Left forelimb (tissue), 1 donor: ENCODE measurements around the gene ZNF639.
"Not testable (repeated sequence)": the region's sequence is repeated elsewhere in the genome, so short reads cannot be mapped to it uniquely, and the experiment has no call there.

Experiments
- DNase-seq: peaks from one replicate; pipeline ENCODE4 v3.0.0-alpha.2; 2018; ENCODE audit warnings: low spot score

ZNF639 gene

DNA sequence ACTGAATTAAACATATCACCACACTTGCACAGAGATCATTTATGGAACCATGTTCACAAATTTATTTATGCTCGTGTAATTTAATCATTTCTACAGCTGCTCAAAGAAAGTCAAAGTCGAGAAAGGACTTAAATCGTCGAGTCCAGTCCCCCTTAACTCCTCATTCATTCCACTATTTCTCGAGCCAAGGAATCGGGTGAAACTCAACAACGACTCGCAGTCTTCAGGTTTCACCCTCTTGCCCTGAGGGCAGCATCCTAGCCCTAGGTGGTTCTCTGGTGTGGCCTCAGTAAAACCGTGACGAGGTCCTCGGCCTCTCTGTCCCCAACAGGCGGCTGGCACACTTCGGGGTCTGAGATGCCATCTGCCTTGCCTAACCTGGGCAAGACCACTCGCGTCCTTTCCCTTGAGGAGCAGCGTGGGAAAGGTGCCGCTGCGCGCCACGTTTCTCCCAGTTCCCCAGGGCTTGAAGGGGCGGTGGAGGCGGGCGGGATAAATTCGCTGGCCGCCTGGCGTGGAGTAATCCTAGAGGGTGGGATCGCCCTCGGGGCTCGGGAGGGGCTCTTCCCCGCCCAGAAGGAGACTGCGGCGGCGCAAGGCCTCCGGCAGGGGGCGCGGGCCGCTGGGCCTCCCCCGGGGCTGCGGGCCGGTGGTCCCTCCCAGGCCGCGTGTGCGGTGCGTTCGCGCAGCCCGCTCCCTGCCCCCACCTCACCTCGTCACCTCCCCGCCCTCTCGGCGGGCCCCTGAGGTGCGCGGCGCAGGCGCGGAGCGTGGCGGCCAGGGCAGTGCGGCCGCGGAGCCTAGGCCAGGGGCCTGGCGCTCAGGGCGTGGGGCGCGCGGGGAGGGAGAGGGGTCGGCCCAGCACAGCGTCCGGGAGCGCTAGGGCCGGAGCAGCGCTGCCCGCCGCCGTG is at the start of gene ZNF639:
Gene ZNF639, plus strand, starts transcription at position 746 of the 911 bp plus-strand sequence. CDS start 5,263 bp downstream, outside the sequence.
- DNase-seq = peak; percentile 91

DNA sequence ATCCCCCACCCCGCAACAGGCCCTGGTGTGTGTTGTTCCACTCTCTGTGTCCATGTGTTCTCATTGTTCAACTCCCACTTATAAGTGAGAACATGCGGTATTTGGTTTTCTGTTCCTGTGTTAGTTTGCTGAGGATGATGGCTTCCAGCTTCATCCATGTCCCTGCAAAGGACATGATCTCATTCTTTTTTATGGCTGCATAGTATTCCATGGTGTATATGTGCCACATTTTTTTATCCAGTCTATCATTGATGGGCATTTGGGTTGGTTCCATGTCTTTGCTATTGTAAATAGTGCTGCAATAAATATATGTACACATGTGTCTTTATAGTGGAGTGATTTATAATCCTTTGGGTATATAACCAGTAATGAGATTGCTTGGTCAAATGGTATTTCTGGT is 48.4 kb upstream of the ZNF639 start:
- not testable (repeated sequence) for DNase-seq

DNA sequence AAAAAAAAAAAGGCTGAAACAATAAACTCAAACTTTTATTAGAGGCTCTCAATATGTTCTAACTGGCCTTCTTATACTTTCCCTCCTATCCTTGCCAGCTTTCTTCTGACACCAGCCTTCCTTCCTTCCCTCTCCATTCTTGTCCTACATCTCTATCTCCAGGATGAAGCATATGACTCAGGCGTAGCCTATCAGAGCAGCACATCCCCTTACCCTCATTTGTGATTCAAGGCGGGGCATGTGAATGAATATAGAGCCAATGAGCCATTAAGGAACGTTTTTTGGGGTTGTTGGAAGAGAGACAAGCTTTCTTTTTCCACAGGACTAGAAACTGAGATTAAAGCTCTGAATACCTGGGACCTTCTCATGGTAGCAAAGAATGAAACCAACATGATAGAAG is 46.8 kb upstream of the ZNF639 start:
- DNase-seq = no peak

DNA sequence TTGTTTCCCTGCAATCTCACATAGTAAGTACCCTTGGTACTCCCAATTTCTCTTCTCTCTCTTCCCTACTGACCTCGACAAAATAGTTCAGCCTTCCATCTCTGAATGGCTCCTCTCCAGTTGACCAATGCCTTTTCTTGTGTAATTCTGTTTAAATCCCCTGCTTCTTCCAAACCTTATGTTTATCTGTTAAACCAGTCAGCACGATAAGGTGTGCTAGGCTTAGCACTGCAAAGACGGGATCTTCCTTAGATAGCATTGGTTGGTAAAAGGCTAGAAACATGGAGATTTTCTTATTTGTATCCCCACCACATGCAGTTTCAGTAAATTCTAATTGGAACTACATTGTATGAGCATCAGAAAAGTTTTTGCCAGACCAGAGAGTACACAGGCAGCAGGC is 46.1 kb upstream of the ZNF639 start:
- DNase-seq = no peak

- no peak for DNase-seq
Measured at GRCh38 chr3:179278151-179278550, 44.7 kb upstream of the ZNF639 start.

DNA sequence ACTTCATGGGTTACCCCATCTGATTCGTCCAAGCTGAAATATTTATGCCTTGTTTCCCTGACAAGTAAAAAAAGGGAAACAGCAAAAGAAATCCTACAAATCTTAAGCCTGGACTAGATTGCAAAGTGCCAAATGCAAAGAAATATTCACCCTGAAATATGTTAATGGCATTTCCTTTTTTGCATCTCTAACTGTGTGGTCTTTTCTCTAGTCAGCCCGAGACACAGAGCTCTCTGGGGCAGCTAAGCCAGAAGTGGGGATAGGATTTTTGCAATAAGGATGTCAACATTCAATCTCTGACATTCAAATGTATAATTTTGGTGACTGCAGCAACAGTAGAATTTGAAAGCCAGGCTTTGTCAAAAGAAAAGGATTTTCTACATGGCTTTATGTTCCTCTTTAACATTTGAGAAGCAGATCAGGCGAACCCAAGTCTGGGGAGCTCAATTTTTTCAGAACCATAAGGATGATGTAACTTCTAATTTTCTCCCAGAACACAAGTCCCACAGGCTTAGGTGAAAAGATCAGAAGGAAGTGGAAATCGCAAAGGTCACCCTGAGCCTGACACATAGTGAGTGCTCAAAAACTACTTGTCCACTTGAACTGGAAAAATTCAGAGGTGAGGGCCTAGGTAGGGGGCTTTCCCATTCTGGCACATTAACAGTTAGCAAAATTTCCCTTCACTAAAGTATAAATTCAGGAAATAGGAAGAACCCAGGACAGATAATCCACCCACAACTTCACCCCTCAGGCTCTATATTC is 43.7 kb upstream of the ZNF639 start:
- DNase-seq = no peak

DNA sequence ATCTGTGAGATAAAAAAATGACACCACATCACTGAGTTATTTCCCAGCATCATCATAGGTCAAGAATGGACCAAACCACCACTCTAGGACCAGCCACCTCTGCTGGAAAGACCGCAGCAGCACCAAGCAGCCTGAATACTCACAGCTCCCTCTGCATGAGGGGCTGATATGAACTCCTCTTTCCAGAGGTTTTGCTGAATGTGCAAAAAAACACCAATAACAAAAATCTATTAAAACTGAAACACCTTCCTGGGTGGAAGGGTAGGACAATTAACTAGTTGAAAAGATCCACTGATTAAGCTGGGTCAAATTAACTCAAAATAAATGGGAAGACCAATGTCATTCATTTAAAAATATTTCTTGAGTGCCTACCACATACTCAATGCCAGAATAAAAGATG is 43.0 kb upstream of the ZNF639 start:
- no peak for DNase-seq

GRCh38 chr3:179281825-179282224 is 41.0 kb upstream of the ZNF639 start:
- DNase-seq = no peak

DNA sequence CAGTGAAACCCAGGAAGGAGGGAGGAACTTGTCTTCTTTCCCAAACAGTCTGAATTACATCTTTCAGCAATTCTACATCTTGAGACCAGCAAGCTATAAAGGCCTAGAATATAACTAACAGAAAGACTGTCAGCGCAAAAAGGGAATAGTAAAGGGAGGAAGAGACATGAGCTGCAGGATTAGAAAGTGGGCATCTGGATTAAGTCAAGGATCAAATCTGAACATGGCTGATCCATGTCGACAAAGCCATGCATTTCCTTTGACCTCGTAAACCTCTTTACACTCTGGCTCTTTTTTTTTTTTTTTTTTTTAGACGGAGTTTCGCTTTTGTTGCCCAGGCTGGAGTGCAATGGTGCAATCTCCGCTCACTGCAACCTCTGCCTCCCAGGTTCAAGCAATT is 36.5 kb upstream of the ZNF639 start:
- no peak for DNase-seq

DNA sequence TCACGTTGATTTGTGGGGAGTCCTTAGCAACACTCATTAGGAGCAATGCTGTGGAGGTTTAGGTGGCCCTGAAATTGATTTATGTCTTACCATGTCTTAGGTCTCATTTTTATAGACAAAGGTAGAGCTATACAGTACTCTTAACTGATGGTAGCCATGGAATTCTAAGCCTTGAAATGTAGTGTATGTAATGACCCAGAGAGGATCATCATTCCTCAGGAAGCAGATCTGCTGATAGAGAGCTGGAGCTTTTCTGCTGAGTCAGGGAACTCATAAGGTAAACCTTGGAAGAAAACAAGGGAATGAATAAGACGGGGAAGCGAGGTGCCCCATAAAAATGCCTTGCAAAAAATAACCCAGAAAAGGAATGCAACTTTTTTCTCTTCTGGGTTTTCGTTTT is 34.0 kb upstream of the ZNF639 start:
- no peak for DNase-seq

DNA sequence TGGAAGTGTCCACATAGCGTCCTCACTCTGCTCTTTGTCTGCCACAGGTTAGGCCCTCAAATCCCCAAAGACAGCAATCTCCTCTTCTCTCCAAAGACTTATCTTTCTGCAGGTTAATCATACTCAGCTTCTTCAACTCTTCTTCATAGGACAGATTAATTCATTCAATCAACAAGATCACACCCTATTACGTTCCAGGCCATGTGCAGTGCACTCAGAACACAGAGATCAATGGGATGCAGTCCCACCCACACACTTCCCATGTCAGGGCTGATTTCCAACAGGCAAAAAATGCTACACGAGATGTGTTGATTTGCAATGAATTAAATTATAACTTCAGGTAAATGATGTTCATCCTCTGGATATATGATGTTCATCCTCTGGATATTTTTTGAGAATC is 33.5 kb upstream of the ZNF639 start:
- no peak for DNase-seq

DNA sequence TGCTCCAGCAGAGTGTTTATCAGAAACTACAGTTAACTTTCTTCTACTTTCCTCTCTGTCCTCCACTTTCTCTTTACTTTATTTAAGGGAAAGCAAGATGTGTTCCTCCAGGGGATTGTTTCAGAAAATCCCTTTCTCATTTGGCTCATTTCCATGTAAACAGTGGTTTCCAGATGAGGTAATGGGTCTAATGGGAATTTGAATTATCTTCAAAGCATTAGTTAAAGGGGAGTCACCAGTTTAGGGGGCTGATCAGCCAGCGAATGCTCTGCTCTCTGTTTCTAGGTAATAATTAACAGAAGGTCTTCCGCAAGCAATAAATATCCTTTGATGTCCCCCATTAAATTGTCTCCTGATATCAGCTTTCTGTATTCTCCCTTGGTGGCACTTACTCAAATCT is 30.4 kb upstream of the ZNF639 start:
- DNase-seq = no peak

GRCh38 chr3:179297971-179298725 is 24.7 kb upstream of the ZNF639 start:
- DNase-seq = no peak

GRCh38 chr3:179299316-179299715 is 23.5 kb upstream of the ZNF639 start:
- no peak for DNase-seq

GRCh38 chr3:179299999-179300613 is 22.7 kb upstream of the ZNF639 start:
- no peak for DNase-seq

GRCh38 chr3:179301645-179302044 is 21.2 kb upstream of the ZNF639 start:
- no peak for DNase-seq

GRCh38 chr3:179302111-179302510 is 20.7 kb upstream of the ZNF639 start:
- no peak for DNase-seq

DNA sequence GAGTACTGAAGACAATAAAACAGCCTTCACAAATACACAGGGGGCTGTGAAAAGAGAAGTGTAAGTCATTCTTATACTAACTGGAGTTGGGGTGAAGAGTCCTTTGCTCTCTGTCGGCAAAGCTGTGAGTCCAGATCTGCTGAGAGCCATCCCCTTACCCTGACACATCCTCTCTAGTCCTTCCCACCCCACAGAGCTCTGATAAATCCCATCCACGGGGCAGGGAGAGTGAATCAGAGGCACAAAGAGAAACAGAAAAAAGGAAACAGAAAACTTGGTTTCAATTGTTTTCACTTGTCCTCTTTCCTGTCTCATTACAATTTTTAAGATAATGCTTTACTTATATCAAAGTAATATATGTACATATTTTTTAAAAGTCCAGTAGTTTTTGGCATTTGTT is 18.2 kb upstream of the ZNF639 start:
- no peak for DNase-seq

- DNase-seq = not testable (repeated sequence)
Measured at GRCh38 chr3:179307362-179307761, 15.5 kb upstream of the ZNF639 start.

- no peak for DNase-seq
Measured at GRCh38 chr3:179308001-179308400, 14.8 kb upstream of the ZNF639 start.

DNA sequence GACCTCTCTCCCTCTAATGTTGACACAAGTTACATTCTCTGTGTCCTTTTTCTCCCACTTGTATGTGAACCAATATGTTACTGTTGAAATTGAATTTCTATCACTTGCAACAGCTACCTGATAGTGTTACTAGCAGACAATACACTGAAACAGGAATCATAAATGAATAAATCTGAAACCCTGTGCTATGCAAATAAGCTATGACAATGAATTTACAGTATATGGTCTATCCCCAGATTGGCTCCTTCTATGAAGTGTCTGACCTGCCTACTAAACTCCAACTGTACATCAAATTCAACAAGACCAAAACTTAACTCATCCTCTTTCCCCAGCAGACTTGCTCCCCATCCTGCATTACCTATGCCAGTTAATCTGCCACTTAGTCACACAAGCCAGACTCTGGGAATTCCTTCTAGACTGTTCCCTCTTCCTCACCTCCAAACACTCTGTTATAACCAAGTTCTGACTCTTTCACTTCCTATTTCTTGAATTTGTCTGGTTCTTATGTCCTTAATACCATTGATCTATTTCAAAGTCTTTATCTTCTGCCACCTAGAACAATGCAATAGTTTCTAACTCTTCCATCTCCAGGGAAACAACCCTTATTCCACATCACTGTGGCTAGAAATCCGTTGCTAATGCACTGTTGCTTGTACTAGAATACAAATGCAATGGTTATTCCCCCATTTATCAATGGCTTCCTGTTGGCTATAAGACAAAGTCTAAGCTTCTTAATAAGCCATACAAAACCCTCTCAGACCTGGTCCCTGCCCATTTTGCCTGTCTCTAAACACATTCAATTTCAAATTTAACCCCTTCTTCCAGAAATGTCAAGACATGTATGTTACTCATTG is 13.4 kb upstream of the ZNF639 start:
- no peak for DNase-seq
